Endothelial cell of umbilical vein (primary cell): ENCODE measurements around the gene TTC31. TPM values are rescaled to one million over a fixed set of nuclear protein-coding genes. Genes with fewer than 3 reads are reported as not detected.

Experiments
- BruUV-seq: library from RNA; stranded (reverse); fragments of 400-500 nt; replicated peaks from 2 replicates; lab custom pipeline; 2021; lab: Mats Ljungman, UMichigan
- CTCF ChIA-PET: fragments of 300-600, 350-600 bp; sonication (Branson Sonifier 250); formaldehyde crosslinking; loops from one replicate; lab custom pipeline; 2021; ENCODE audit warnings: antibody characterized with exemption, inconsistent platforms; lab: Charles Lee
- POLR2A ChIA-PET: fragments of 300-600, 350-600 bp; sonication (Branson Sonifier 250); formaldehyde crosslinking; loops from one replicate; lab custom pipeline; 2021; ENCODE audit warnings: antibody characterized with exemption, inconsistent platforms; lab: Charles Lee
- DNase-seq: peaks from one replicate; pipeline ENCODE4 v3.0.0-alpha.2; 2011; ENCODE audit warnings: low read depth, low spot score
- FAIRE-seq: peaks from 2 replicates; lab custom pipeline; 2011; peaks lifted over from hg19 to GRCh38; lab: Jason Lieb, UNC
- H2AFZ ChIP-seq: 2 replicates; pipeline ENCODE4 v1.6.0; 2012; ENCODE audit warnings: low read depth, low read length, control low read depth, inconsistent platforms
- H3K27ac ChIP-seq: 2 replicates; pipeline ENCODE4 v1.5.1; 2011; ENCODE audit warnings: low read depth, mild to moderate bottlenecking, control low read depth, low read length, moderate library complexity; ENCODE audit not compliant: insufficient read depth
- H3K27me3 ChIP-seq, 2 experiments: 2 replicates each; pipeline versions ENCODE4 v1.6.0 to v1.6.1; 2011; ENCODE audit warnings: low read length in 2 of 2, mixed read lengths in 1 of 2; ENCODE audit not compliant: control insufficient read depth in 2 of 2, insufficient read depth in 2 of 2
- H3K36me3 ChIP-seq, 2 experiments: 2 replicates in 1 of 2; 3 replicates in 1 of 2; pipeline ENCODE4 v1.5.1; 2011; ENCODE audit warnings: low read length in 2 of 2, mild to moderate bottlenecking in 1 of 2, moderate library complexity in 1 of 2; ENCODE audit not compliant: control insufficient read depth in 2 of 2, insufficient read depth in 2 of 2; ENCODE audit errors: extremely low read depth in 1 of 2
- H3K4me1 ChIP-seq: 3 replicates; pipeline ENCODE4 v1.5.1; 2011; ENCODE audit warnings: mild to moderate bottlenecking, low read length; ENCODE audit not compliant: control insufficient read depth, insufficient read depth; ENCODE audit errors: extremely low read depth
- H3K4me2 ChIP-seq: 2 replicates; pipeline ENCODE4 v1.6.1; 2011; ENCODE audit warnings: low read length, control low read depth, mixed read lengths; ENCODE audit not compliant: insufficient read depth
- H3K4me3 ChIP-seq, 3 experiments: fragments of 200-600 bp in 1 of 3; sonication (generic), shearing (Covaris generic) in 1 of 3; replicated peaks in 1 of 3; 2 replicates each; pipeline ENCODE4 v1.5.1; 2011 to 2016; ENCODE audit warnings: control low read depth in 3 of 3, low read length in 3 of 3, mild to moderate bottlenecking in 2 of 3, inconsistent platforms in 1 of 3, low read depth in 1 of 3, moderate library complexity in 1 of 3; ENCODE audit not compliant: insufficient read depth in 1 of 3
- H3K79me2 ChIP-seq: 2 replicates; pipeline ENCODE4 v1.6.0; 2012; ENCODE audit warnings: low read length, inconsistent platforms; ENCODE audit not compliant: control insufficient read depth, insufficient read depth
- H3K9ac ChIP-seq: replicated peaks from 2 replicates; pipeline ENCODE3; 2011; ENCODE audit warnings: low read length, control low read depth; ENCODE audit not compliant: insufficient read depth; ENCODE audit errors: extremely low read depth
- H3K9me1 ChIP-seq: replicated peaks from 3 replicates; pipeline ENCODE4 v1.6.0; 2011; ENCODE audit warnings: mild to moderate bottlenecking, low read length; ENCODE audit not compliant: control insufficient read depth, insufficient read depth; ENCODE audit errors: extremely low read depth
- H3K9me3 ChIP-seq: replicated peaks from 2 replicates; pipeline ENCODE4 v1.5.1; 2012; ENCODE audit warnings: low read length, inconsistent platforms; ENCODE audit not compliant: control insufficient read depth, insufficient read depth
- H4K20me1 ChIP-seq: replicated peaks from 2 replicates; pipeline ENCODE3; 2011; ENCODE audit warnings: mild to moderate bottlenecking, low read length; ENCODE audit not compliant: control insufficient read depth, insufficient read depth; ENCODE audit errors: extremely low read depth
- CTCF ChIP-seq, 2 donors: IDR thresholded peaks; 1 replicate in 1 of 2; 2 replicates in 1 of 2; pipeline ENCODE4 v1.5.1; 2011; ENCODE audit warnings: low read length in 2 of 2, mild to moderate bottlenecking in 2 of 2, moderate library complexity in 2 of 2, control low read depth in 1 of 2, inconsistent platforms in 1 of 2, low read depth in 1 of 2; ENCODE audit not compliant: insufficient read depth in 1 of 2; ENCODE audit errors: extremely low read depth in 1 of 2
- EZH2 ChIP-seq: IDR thresholded peaks from 2 replicates; pipeline ENCODE4 v1.6.1; 2012; ENCODE audit warnings: borderline replicate concordance, low read depth, mild to moderate bottlenecking, moderate library complexity, low read length, inconsistent platforms; ENCODE audit not compliant: severe bottlenecking
- FOS ChIP-seq: IDR thresholded peaks from 2 replicates; pipeline ENCODE4 v1.6.1; 2011; ENCODE audit warnings: mild to moderate bottlenecking, low read length, moderate library complexity, borderline replicate concordance; ENCODE audit not compliant: insufficient read depth
- GATA2 ChIP-seq: IDR thresholded peaks from 2 replicates; pipeline ENCODE4 v1.7.0; 2011; ENCODE audit warnings: low read depth, mild to moderate bottlenecking, moderate library complexity, mixed read lengths, low read length; ENCODE audit not compliant: insufficient read length, insufficient read depth
- JUN ChIP-seq: IDR thresholded peaks from 2 replicates; pipeline ENCODE4 v1.6.1; 2011; ENCODE audit warnings: borderline replicate concordance, low read depth; ENCODE audit not compliant: insufficient read length, insufficient read depth
- MAX ChIP-seq: IDR thresholded peaks from 2 replicates; pipeline ENCODE4 v1.6.1; 2011; ENCODE audit not compliant: insufficient read depth, insufficient read length
- MYC ChIP-seq: IDR thresholded peaks from one replicate; pipeline ENCODE4 v1.6.1; 2011; ENCODE audit warnings: mild to moderate bottlenecking, low read depth, low read length
- POLR2A ChIP-seq: IDR thresholded peaks from 2 replicates; pipeline ENCODE4 v1.6.1; 2012; ENCODE audit warnings: low read depth, mild to moderate bottlenecking, control low read depth, low read length
- POLR2AphosphoS5 ChIP-seq: IDR thresholded peaks from 2 replicates; pipeline ENCODE4 v1.6.1; 2012; ENCODE audit warnings: low read depth, mild to moderate bottlenecking, control low read depth, low read length, moderate library complexity; ENCODE audit not compliant: insufficient read depth
- dilution Hi-C: fragments of 300-500 bp; cut with MboI; formaldehyde crosslinking; loops from one replicate; pipeline ENCODE4 v1.15.0; 2019; ENCODE audit warnings: low sequenced_read_pairs; ENCODE audit not compliant: extremely low pct_ligation_motif_present
- intact Hi-C: fragments of 100-400 bp; cut with micrococcal nuclease; formaldehyde crosslinking; loops from one replicate; pipeline ENCODE4 v1.10.0; 2022
- polyA plus RNA-seq, 4 experiments: library from polyadenylated mRNA; depleted of rRNA in 3 of 4; stranded (reverse) in 3 of 4; unstranded in 1 of 4; fragments of >200 nt; gene quantifications; 2 replicates each; pipeline versions ENCODE4 v1.2.1 to v1.2.3, GENCODE V29; 2011 to 2012; ENCODE audit warnings: missing spikeins in 1 of 4
- total RNA-seq: library from RNA; stranded (reverse); gene quantifications from 2 replicates; pipeline ENCODE4 v1.2.3, GENCODE V29; 2021

TTC31 gene
- total and polyA plus RNA-seq, 2 donors (not counting 3 experiments of a cell fraction or from before 2014, with no cell fraction given): 20.1 to 24.1 TPM

- POLR2A ChIA-PET: no interaction called here
- Histone ChIP-seq H2AFZ (no peak overlapping the region), H3K36me3 (peaks cover 0 to 3% of the 10 kb centered on the region in 2 experiments), H3K9ac (no peak overlapping the region), H3K27ac (no peak overlapping the region), H3K4me1 (peaks cover 33% of the 10 kb centered on the region), H3K9me1 (no peaks in the 10 kb centered on the region), H4K20me1 (no peaks in the 10 kb centered on the region), H3K4me2 (no peak overlapping the region), H3K27me3 (peaks cover 23 to 40% of the 10 kb centered on the region in 2 experiments), H3K4me3 (no peak overlapping the region), H3K79me2 (no peaks in the 10 kb centered on the region), H3K9me3 (no peaks in the 10 kb centered on the region)
- BruUV-seq: no TSS peak
- TF ChIP-seq CTCF (IDR thresholded peaks at IDR 0.05; ENCODE audit: extremely low read depth in 1 of 2, insufficient read depth in 1 of 2, low read depth in 1 of 2, low read length in 2 of 2): no peak
- TF ChIP-seq POLR2AphosphoS5: no peak
- TF ChIP-seq MYC: no peak
- no peak for TF ChIP-seq GATA2
- TF ChIP-seq MAX: no peak
- no peak for TF ChIP-seq FOS
- no peak for TF ChIP-seq JUN
- TF ChIP-seq EZH2: no peak
- TF ChIP-seq POLR2A: no peak
- DNase-seq (no peak), FAIRE-seq (no peak)
- CTCF ChIA-PET: interaction anchor here (1.0 to 1.6 kb wide), 5 partner anchors 10 to 87 kb away, joined by 3 to 7 read pairs (median 4); partner anchors contain the start of genes CCDC142, INO80B and TTC31
- dilution Hi-C loops: no loop called here
- intact Hi-C loops: loop anchor here (5.0 kb wide), 1 partner anchor 152 kb away; the partner anchor contains the start of gene SEMA4F
These were observed 17.7 kb downstream of the TTC31 start for GRCh38 chr2:74500578-74500946.
